Activated T-cell treated with anti-CD3 and anti-CD28 coated beads for 1 hour (primary cell): ENCODE measurements around the gene ANKRD2.
"Not testable (repeated sequence)": the region's sequence is repeated elsewhere in the genome, so short reads cannot be mapped to it uniquely, and the experiment has no call there.

Experiments
- DNase-seq: peaks from one replicate; pipeline ENCODE4 v3.0.0-alpha.2; 2020; ENCODE audit warnings: low read depth

The ANKRD2 gene

DNA sequence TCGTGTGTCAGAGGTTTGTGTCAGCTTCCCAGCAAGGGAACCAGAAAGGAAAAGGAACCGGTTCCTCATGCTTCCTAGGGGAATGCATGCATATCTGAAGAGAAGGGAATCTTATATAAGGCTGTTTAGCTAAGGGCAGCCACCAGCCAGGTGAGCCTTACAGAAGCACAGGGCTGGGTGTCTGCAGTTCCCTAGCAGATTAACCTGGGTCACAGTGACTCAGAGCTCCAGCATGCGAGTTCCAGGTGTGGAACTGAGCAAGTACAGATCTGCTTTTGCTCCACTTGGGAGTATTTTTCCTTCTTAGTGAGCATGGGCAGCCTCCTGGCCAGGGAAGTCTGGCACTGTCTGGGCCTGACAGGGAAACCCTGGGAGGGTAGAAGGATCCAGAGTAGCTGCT, 957 bp upstream of the ANKRD2 start:
- no peak for DNase-seq

- no peak for DNase-seq
These were observed 442 bp downstream of the ANKRD2 start for GRCh38 chr10:97573021-97573420.

GRCh38 chr10:97573672-97574071, 1.1 kb downstream of the ANKRD2 start:
- DNase-seq: no peak

DNA sequence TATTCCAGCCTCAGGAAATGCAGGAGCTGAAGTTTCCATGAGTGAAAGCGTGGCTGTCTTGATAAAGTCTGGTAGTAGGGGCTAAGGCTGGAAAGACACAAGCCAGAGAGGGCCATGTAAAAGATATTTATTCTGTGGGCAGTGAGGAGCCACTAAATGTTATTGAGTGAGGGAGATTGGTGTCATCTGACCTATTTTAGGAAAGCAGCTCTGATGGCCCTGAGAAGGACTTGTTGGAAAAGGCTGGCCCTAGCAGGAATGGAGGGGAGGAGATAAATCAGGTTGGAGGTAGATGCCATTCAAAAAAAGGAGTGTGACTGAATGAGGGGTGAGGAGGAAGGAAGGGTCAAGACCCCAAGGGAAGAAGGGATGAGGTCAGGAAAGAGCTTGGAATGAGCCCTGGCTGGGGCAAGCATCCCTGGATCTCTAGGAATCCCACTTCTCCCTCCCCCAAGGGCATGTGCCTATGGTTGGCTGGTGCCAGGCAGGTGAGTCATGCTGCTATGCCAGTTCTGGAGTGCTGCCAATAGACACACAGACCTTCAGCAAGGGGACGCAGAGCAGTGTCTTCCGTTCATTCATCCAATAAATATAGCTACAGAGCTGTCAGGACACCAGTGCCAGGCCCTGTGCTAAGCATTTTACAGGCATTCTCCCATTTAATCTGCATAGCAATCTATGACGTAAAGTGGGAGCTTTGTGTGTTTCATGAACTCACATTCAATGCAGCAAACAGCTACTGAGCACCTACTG, 2.0 kb downstream of the ANKRD2 start:
- no peak for DNase-seq

DNA sequence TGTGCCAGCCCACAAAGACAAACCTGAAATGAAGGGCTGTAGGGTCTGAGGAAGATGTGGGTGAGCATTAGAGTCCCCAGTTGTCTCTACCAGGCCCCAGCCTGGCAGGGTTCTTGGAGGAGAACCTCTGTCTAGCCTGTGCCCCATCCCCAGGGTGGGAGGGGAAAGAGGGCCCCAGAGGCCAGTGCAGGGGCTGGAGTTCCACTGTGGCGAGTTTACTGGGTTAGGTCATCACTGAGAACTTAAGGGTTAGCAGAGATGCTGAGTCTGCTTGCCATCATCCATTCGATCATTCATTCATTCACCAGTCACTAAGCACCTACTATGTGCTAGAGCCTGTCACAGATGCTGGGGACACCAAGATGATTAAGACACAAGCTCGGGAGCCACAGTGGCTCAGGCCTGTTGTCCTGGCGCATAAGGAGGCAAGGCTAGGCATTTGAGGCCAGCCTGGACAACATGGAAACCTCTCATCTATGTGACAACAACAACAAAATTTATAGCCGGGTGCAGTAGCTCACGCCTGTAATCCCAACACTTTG, 2.6 kb downstream of the ANKRD2 start:
- no peak for DNase-seq

- DNase-seq: not testable (repeated sequence)
These were observed 3.9 kb downstream of the ANKRD2 start for GRCh38 chr10:97576487-97576886.

- no peak for DNase-seq
These were observed 5.1 kb downstream of the ANKRD2 start for GRCh38 chr10:97577701-97578100.

- DNase-seq: no peak
These were observed 5.7 kb downstream of the ANKRD2 start for GRCh38 chr10:97578171-97578844.

DNA sequence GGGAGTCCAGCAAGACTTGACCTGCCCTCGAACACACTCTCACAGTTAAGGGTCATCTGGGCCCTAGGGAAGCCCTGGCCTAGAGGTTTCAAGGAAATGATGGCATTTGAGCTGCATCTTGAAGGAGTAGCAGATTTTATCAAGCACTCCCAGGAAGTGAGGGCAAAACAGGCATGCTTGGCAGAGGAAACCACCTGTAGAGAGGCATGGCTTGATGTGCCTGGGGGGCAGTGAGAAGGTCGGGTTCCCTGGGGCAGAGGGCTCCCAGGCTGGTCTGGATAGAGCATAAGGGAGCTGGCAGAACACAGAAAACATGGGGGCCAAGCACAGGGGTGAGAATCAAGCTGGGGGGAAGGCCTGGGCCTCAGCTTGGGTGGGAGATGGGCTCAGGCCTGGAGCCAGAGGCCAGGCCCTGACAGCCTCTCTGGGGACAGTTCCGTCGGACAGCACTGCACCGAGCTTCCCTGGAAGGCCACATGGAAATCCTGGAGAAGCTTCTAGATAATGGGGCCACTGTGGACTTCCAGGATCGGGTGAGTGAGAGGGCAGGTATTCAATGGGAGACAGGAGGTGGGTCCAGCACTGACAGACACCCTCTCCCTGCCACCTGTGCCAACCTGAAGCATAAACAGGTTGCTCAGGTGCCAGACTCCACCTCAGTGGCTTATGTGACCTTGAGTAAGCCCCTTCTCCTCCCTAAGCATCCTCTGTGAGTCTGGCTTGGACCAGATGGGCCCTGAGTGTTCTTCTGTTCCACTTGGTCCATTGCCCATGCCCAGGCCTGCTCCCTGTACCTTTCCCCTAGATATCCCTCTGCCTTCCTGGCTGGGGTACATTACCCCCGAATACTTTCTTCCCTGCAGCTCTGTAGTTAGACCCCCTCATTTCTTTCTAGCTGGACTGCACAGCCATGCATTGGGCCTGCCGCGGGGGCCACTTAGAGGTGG, 8.1 kb downstream of the ANKRD2 start:
- no peak for DNase-seq

- DNase-seq: no peak
These were observed 9.6 kb downstream of the ANKRD2 start for GRCh38 chr10:97582169-97582568.

- no peak for DNase-seq
These were observed 10.9 kb downstream of the ANKRD2 start for GRCh38 chr10:97583476-97583875.

- no peak for DNase-seq
These were observed 11.7 kb downstream of the ANKRD2 start, which contains the start of gene HOGA1 for GRCh38 chr10:97584060-97584797. Gene HOGA1, plus strand, starts transcription at chr10:97584389. Its CDS starts 315 bp downstream, at chr10:97584704.

DNA sequence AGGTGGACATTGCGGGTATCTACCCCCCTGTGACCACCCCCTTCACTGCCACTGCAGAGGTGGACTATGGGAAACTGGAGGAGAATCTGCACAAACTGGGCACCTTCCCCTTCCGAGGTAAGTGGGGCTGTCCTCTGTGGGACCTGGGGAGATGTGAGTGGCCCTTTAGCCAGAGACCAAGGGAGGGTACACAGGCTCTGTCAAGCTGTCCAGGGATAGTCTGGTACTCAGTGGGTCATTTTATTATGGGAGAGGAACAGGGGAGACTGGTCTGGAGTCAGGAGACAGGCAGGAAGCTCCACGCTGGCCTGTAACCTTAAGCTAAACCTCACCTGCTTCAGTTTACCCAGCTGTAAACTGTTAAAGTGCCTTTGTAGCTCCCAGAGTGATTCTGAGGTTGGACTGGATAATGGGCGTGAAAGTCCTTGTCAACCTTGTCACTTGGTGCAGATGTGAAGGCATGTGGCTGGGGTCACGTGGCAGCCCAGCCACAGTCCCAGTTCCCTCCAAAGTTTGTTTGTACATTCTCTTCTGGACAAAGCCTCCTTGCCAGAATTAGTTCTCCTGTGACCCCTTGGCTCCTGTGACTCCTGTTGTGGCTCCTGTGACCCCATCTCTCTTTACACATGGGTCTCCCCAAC, 12.3 kb downstream of the ANKRD2 start:
- DNase-seq: no peak

DNA sequence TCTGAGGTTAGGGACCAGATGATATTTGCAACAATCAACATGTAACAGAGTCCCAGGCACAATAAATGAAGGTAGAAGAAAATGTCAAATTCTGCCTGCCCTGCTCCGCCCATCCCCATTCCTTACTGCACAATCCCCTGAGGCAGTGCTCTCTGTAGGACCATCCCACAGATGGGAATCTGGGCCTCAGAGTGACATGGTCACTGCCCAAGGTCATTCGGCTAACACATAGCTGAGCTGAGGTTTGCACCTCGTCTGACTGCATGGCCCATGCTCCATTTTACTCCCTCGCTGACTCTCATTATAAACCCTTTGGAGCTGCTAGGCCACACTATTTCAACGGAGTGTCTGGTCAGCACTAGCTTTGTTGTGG, 12.8 kb downstream of the ANKRD2 start:
- no peak for DNase-seq

DNA sequence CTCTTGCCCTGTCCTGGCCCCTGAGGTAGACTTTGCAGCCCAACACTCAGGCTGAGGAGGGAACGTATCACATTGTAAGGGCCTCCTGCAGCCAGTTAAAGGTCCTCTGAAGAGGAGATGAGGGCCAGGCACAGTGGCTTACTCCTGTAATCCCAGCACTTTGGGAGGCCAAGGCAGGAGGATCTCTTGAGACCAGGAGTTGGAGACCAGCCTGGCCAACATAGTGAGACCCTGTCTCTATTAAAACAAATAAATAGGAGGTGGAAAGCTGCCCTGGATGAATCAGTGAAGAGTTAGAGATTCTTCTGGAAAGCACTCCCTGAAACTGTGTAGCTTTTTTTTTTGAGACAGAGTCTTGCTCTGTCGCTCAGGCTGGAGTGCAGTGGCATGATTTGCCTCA, 14.6 kb downstream of the ANKRD2 start:
- no peak for DNase-seq

DNA sequence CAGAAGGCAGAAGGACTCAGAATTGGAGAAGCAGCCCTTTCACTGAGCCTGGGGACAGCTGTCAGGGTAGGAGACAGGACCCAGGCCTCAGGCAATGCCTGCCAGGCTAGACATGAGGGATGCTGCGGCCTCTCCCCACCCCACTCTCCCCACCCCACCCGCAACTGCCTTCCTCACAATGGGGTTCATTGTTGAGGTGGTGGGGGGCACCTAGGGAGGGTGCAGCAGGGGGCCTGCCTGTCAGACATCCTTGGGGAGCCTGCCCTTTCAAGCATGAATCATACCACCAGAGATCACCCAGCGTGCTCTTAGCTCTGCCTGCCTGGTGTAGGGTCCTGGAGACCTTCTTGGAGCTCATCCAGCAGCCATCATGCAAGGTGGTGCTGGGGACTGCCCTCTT, 16.9 kb downstream of the ANKRD2 start, which contains the start of gene C10orf62:
TSS of gene C10orf62 (plus strand) at position 243 of the 400 bp plus-strand sequence. CDS start 177 bp downstream, outside the sequence.
- DNase-seq: no peak

- DNase-seq: no peak
These were observed 17.6 kb downstream of the ANKRD2 start for GRCh38 chr10:97590082-97590747.

DNA sequence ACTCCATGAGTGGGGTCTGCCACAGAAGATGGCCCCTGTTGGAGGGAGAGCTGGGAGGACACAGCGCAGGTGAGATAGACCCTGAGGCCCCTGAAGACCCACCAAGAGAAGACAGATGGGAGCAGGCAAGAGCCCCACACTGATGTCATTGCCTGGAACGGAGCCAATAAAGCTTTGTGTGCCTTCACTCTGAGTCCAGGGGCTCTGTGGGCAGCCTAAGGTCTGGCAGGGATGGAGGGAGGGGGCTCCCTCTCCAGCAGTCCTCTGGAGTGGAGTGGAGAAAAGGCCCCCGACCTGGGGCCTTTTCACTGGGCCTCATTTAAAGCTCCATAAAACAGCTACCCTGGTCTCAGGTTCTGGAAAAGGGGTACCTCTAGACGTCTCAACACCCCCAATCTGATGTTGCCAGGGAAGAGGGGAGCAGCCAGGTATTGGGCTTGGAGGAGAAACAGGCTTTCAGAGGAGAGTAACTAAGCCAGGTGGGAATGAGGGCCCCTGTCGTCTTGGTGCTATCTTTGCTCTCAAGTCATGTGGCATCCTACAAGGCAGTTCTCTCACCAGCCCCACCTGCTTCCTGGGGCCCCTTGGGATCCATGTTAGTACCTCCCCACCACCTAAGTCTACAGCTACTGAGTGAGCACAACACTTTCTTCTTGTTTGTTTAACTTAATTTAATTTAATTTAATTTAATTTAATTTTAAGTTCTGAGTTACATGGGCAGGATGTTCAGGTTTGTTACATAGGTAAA, 18.3 kb downstream of the ANKRD2 start:
- DNase-seq: no peak

DNA sequence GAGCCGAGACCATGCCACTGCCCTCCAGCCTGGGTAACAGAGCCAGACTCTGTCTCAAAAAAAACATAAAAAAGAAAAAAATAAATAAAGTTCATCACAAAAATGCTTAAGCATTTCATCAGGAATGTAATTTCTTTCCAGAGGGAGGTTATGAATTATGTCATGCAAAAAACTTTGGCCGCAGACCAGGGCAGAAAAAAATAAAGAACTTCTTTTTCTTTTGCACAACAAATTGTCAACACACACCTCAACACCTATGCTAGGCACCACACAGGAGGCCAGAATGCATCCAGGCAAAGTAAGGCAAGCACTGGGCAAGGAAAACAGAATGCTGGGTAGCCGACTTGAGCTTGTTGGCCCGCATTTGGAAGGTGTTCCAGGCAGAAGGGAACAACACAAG, 20.8 kb downstream of the ANKRD2 start:
- no peak for DNase-seq
